T-helper 2 cell treated with Interferon-gamma antibody and Interleukin-4, amounts not matched to agents 100 ng/mL and 5 ng/mL, for 36 hours (primary cell): ENCODE data around the gene SLC8B1. TPM values are rescaled to one million over a fixed set of nuclear protein-coding genes. Genes with fewer than 3 reads are reported as not detected.

ENCODE experiments used
- intact Hi-C: fragments of 100-400 bp; cut with micrococcal nuclease; formaldehyde crosslinking; loops from one replicate; pipeline ENCODE4 v1.15.1; 2023
- total RNA-seq: library from RNA; stranded (reverse); gene quantifications from 2 replicates; pipeline ENCODE4 v1.2.3, GENCODE V29; 2022

Gene SLC8B1
- total RNA-seq, 1 donor from 2014 or later, result 28.9 TPM

DNA sequence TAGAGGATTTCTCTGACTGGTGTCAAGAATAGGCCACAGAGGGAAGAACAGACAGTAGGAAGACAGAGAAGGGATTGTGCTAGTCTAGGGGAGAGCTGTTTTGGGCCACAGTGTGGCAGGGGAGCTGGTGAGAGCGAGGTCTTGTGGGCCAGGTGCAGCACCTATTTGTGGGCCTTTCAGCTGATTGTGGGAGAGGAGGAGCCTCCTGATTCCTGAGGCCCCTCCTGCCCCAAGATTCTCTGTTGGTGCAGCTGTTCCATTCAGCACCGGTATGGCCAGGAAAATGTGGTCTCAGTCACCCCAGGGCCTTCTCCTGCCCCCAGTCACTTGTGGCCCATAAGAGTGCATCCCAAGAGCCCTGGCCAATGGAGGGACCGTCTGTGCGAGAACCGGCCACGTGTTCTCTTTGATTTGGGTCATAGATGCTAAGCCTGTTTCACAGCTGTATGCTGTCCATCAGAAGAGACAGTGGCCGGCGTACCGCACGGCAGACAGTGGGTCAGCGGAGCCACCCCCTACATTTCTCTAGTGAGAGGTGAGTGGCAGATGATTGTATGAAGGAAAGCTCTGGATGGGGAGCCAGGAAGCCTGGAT is 86.0 kb downstream of the SLC8B1 start:
- intact Hi-C loops, result no loop called here

Other genes with a start within 250 kb of the SLC8B1 start
- gene RASAL1, start 199.3 kb downstream of the SLC8B1 start, total RNA-seq, result 0.09 and 0.14 TPM in 2 replicates
- 0.34 TPM in 1 of 2 replicates, not detected in the other for gene CFAP73, start 185.4 kb downstream of the SLC8B1 start, total RNA-seq
- 76.4 and 90.1 TPM in 2 replicates for gene DDX54, start 149.6 kb downstream of the SLC8B1 start, total RNA-seq
- 22.0 and 24.8 TPM in 2 replicates for gene RITA1, start 149.4 kb downstream of the SLC8B1 start, total RNA-seq
- 34.2 and 38.4 TPM in 2 replicates for gene TPCN1, start 113.6 kb downstream of the SLC8B1 start, total RNA-seq
- gene PLBD2, start 23.5 kb upstream of the SLC8B1 start, total RNA-seq, result 12.1 and 12.5 TPM in 2 replicates
- not detected in 2 replicates for gene SDS, start 68.8 kb upstream of the SLC8B1 start, total RNA-seq
- 0.57 and 0.89 TPM in 2 replicates for gene SDSL, start 87.3 kb upstream of the SLC8B1 start, total RNA-seq
- not detected in 2 replicates for gene LHX5, start 136.8 kb upstream of the SLC8B1 start, total RNA-seq